ENCODE data around the gene ATP23. TPM values are rescaled to one million over a fixed set of nuclear protein-coding genes. Genes with fewer than 3 reads are reported as not detected.

Gene ATP23
- 12.8 and 18.0 TPM in 2 replicates for total RNA-seq

GRCh38 chr12:57941165-57941894, at the start of gene ATP23:
Gene ATP23, plus strand, starts transcription at chr12:57941567. Its CDS starts 135 bp downstream, at chr12:57941702.

Other genes starting within 250 kb of the ATP23 start
- 133 and 376 TPM in 2 replicates for gene OS9, start 247.4 kb upstream of the ATP23 start, total RNA-seq
- 0.19 and 0.28 TPM in 2 replicates for gene AGAP2, start 202.8 kb upstream of the ATP23 start, total RNA-seq
- 86.3 and 103 TPM in 2 replicates for gene TSPAN31, start 196.5 kb upstream of the ATP23 start, total RNA-seq
- 146 and 166 TPM in 2 replicates for gene CDK4, start 189.3 kb upstream of the ATP23 start, total RNA-seq
- 0.77 and 3.1 TPM in 2 replicates for gene MARCHF9, start 186.5 kb upstream of the ATP23 start, total RNA-seq
- 0.19 and 1.1 TPM in 2 replicates for gene CYP27B1, start 174.5 kb upstream of the ATP23 start, total RNA-seq
- 5.9 and 15.7 TPM in 2 replicates for gene METTL1, start 169.5 kb upstream of the ATP23 start, total RNA-seq
- gene EEF1AKMT3, start 169.0 kb upstream of the ATP23 start, total RNA-seq: 3.8 and 12.1 TPM in 2 replicates
- gene TSFM, start 158.8 kb upstream of the ATP23 start, total RNA-seq: 16.1 and 22.6 TPM in 2 replicates
- gene AVIL, start 122.8 kb upstream of the ATP23 start, total RNA-seq: 1.7 and 3.1 TPM in 2 replicates
- 38.9 and 51.4 TPM in 2 replicates for gene CTDSP2, start 94.8 kb upstream of the ATP23 start, total RNA-seq

Measured in regular cardiac myocyte (primary cell).